Occipital lobe (tissue), 2 donors: Measurements from ENCODE around the gene URGCP. TPM values are rescaled to one million over a fixed set of nuclear protein-coding genes. Genes with fewer than 3 reads are reported as not detected.

Experiments used
- DNase-seq: peaks from one replicate; lab custom pipeline; 2025; lab: John Stamatoyannopoulos, UW
- total RNA-seq: library from RNA; depleted of rRNA; stranded (reverse); fragments of >200 nt; gene quantifications from one replicate; pipeline ENCODE4 v1.2.3, GENCODE V29; 2014

Gene URGCP
- total RNA-seq: 34.9 TPM

- DNase-seq: no peak
Observed at GRCh38 chr7:43906331-43907010, at the start of gene URGCP. URGCP (minus strand) TSS chr7:43906596; CDS start chr7:43906575, 21 bp downstream.

GRCh38 chr7:43956027-43956426, 49.6 kb upstream of the URGCP start:
- no peak for DNase-seq

GRCh38 chr7:43954524-43955228, 48.3 kb upstream of the URGCP start:
- peak; percentile 28 for DNase-seq

- DNase-seq: no peak
Observed at GRCh38 chr7:43953071-43953470, 46.7 kb upstream of the URGCP start.

GRCh38 chr7:43952028-43952427, 45.6 kb upstream of the URGCP start:
- DNase-seq: no peak

- DNase-seq: no peak
Observed at GRCh38 chr7:43944286-43944685, 37.9 kb upstream of the URGCP start.

- no peak for DNase-seq
Observed at GRCh38 chr7:43943417-43944187, 37.2 kb upstream of the URGCP start.

- no peak for DNase-seq
Observed at GRCh38 chr7:43942997-43943396, 36.6 kb upstream of the URGCP start.

- DNase-seq: no peak
Observed at GRCh38 chr7:43942250-43942649, 35.9 kb upstream of the URGCP start.

- no peak for DNase-seq
Observed at GRCh38 chr7:43938892-43939482, 32.6 kb upstream of the URGCP start.

- DNase-seq: no peak
Observed at GRCh38 chr7:43937444-43937843, 31.0 kb upstream of the URGCP start.

- no peak for DNase-seq
Observed at GRCh38 chr7:43933902-43934560, 27.6 kb upstream of the URGCP start.

GRCh38 chr7:43931346-43931745, 24.9 kb upstream of the URGCP start:
- no peak for DNase-seq

- DNase-seq: no peak
Observed at GRCh38 chr7:43929529-43930457, 23.4 kb upstream of the URGCP start.

- DNase-seq: no peak
Observed at GRCh38 chr7:43927810-43928209, 21.4 kb upstream of the URGCP start.

GRCh38 chr7:43926798-43927123, 20.4 kb upstream of the URGCP start:
- DNase-seq: no peak

GRCh38 chr7:43925984-43926797, 19.8 kb upstream of the URGCP start, which contains the start of gene UBE2D4:
UBE2D4 (plus strand) TSS chr7:43926436; CDS start chr7:43926533, 97 bp downstream.
- DNase-seq: peak; percentile 84

- DNase-seq: no peak
Observed at GRCh38 chr7:43922726-43923125, 16.3 kb upstream of the URGCP start.

- DNase-seq: no peak
Observed at GRCh38 chr7:43921423-43921822, 15.0 kb upstream of the URGCP start.
